NB4 (cell line): Measurements from ENCODE around the gene CTBP2.

Source experiments
- DNase-seq: peaks from one replicate; pipeline ENCODE4 v3.0.0; 2010; ENCODE audit warnings: low read depth
- H3K4me3 ChIP-seq: one replicate; pipeline ENCODE4 v1.5.1; 2011; ENCODE audit warnings: mild to moderate bottlenecking, low read depth, low read length, moderate library complexity
- CTCF ChIP-seq: IDR thresholded peaks from one replicate; pipeline ENCODE4 v1.5.1; 2012; ENCODE audit warnings: low read depth, low read length
- MYC ChIP-seq: IDR thresholded peaks from 2 replicates; pipeline ENCODE4 v1.6.1; 2011; ENCODE audit warnings: low read depth, low read length
- POLR2A ChIP-seq: IDR thresholded peaks from 2 replicates; pipeline ENCODE4 v1.6.1; 2011; ENCODE audit warnings: mild to moderate bottlenecking; ENCODE audit not compliant: insufficient read length; ENCODE audit errors: extremely low read depth
- TF ChIP-seq, protein P1 (sequence below): IDR thresholded peaks from 2 replicates; pipeline ENCODE4 v1.6.1; 2011; ENCODE audit warnings: low read depth, low read length

Gene CTBP2

GRCh38 chr10:125095776-125096175 is 64.6 kb downstream of the CTBP2 start:
- H3K4me3 ChIP-seq, result no peak overlapping the region
- TF ChIP-seq MYC (no peak), CTCF (no peak)
- TF ChIP-seq, protein P1, sequence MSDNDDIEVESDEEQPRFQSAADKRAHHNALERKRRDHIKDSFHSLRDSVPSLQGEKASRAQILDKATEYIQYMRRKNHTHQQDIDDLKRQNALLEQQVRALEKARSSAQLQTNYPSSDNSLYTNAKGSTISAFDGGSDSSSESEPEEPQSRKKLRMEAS, result no peak
- no peak for DNase-seq

- TF ChIP-seq, protein P1, result no peak
- TF ChIP-seq MYC (no peak), POLR2A (no peak), CTCF (no peak)
- H3K4me3 ChIP-seq, result no peak overlapping the region
- DNase-seq, result no peak
Observed at GRCh38 chr10:125095228-125095627, 65.1 kb downstream of the CTBP2 start.

DNA sequence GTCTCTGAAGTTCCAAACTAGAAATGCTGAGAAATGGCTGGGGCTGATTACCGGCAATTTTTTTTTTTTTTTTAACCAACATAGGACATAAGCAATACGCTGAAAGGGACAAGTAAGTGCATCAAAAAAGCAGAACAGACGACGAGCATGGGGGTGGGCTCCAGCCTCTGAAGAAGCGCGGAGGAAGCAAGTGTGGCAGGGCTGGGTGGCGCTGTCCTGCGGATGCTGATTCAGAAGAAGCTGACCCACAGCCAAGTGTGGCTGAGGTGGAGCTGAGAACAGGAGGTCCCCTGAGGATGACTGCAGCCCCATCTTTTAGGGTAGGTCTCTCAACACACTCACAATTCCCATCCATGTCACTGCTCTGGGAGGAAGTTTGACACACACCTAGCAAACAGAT is 65.6 kb downstream of the CTBP2 start:
- no peak for DNase-seq
- H3K4me3 ChIP-seq, result no peak overlapping the region
- TF ChIP-seq, protein P1, result no peak
- TF ChIP-seq POLR2A (no peak), MYC (no peak), CTCF (no peak)

DNA sequence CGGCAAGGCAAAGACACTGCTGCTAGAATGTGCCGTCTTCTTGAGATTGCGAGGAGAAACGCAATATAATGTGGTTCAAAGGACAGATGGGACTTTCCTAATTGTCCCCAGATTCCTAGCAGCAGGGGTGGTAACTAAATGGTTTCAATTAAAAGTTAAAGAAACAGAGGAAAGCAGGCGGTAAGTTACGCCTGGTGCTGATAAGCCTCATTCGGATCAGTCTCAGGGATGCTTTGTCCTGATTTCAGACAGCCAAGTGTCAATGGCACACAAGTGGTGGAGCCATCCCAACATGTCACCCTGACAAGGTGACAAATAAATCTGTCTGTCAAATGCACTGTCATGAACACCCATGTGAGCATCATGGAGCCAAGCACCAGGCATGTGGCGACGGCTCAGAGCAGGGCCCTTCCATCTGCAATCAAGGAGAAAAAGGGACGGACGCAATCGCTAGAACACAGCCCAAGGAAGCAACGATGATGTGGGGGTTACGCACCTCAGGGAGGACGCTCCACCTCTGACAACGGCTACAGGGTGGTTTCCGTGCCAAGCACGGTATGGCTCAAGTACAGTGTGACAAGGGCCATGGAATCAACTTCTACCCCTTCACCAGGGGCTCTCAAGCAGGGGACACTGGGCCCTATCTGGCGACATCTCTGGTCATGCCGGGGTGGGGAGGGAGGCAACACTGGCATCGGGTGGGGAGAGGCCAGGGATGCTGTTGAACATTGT is 66.2 kb downstream of the CTBP2 start:
- no peak for DNase-seq
- no peak overlapping the region for H3K4me3 ChIP-seq
- TF ChIP-seq, protein P1, result no peak
- TF ChIP-seq MYC (no peak), POLR2A (no peak), CTCF (no peak)

DNA sequence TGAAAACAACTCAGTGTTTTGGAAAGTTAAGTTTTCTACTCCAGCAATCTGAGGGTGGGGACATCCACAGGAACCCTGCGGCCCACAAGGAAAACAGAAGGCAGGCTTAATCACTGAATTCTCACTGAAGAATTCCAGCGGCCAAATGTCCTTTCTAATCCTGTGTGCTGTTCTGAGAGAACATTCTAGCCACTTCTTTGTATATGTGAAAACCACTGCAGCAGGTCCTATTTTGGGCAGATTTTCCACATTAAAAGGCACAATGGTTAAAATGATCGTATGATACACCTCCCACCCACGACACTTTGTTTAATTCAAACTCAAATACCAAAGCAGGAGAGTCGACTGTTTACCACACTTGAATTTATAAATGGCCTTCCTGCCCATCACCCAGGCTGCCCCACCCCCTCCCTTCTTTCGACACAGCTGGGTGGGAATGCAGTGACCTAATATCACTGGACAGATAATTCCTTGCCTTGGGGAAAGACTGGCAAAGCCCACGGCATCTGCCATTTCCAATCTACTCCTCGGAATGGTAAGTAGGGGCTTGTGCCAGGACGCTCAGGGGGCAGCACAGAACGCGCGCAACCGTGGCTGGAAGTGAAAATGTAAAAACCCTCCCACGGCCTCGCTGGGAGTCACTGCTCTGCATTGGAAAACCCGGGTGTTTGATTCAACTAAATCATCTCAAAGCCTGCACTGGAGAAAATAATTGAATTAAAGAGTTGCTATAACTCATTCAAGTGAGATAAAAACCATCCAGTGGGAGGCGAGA is 67.0 kb downstream of the CTBP2 start:
- no peak for DNase-seq
- TF ChIP-seq POLR2A, result no peak
- no peak for TF ChIP-seq MYC
- TF ChIP-seq, protein P1, result no peak
- no peak for TF ChIP-seq CTCF
- H3K4me3 ChIP-seq, result no peak overlapping the region
